Urinary bladder (tissue), 4 donors: ENCODE measurements around the gene LIN52. TPM values are rescaled to one million over a fixed set of nuclear protein-coding genes. Genes with fewer than 3 reads are reported as not detected.

Experiments
- DNase-seq: peaks from one replicate; pipeline ENCODE4 v3.0.0-alpha.2; 2015; ENCODE audit errors: extremely low spot score
- H3K27ac ChIP-seq: one replicate; pipeline ENCODE4 v1.5.1; 2013; ENCODE audit warnings: low read depth, mild to moderate bottlenecking, moderate library complexity
- H3K36me3 ChIP-seq: one replicate; pipeline ENCODE4 v1.6.1; 2013; ENCODE audit warnings: mild to moderate bottlenecking, moderate library complexity; ENCODE audit not compliant: insufficient read depth
- H3K4me1 ChIP-seq: one replicate; pipeline ENCODE4 v1.6.1; 2013; ENCODE audit warnings: mild to moderate bottlenecking, moderate library complexity; ENCODE audit not compliant: insufficient read depth
- H3K4me3 ChIP-seq: one replicate; pipeline ENCODE4 v1.5.1; 2013; ENCODE audit warnings: low read depth, low read length
- WGBS: extraction: QIAGEN DNeasy Blood & Tissue Kit; methylation state at CpG from one replicate; pipeline ENCODE4 v1.1.7; 2013; 5-methylcytosine and 5-hydroxymethylcytosine counted together
- polyA plus RNA-seq: library from polyadenylated mRNA; stranded (reverse); fragments of 200-250 nt; gene quantifications from one replicate; pipeline ENCODE4 v1.2.3, GENCODE V29; 2013
- total RNA-seq: library from RNA; depleted of rRNA; stranded (reverse); fragments of >200 nt; gene quantifications from one replicate; pipeline ENCODE4 v1.2.3, GENCODE V29; 2014
- donor health status: healthy with polysubstance abuse.
- donor health status: healthy.

Gene LIN52
- total and polyA plus RNA-seq, 2 donors: 11.8 to 17.5 TPM

GRCh38 chr14:74133833-74134481, 49.2 kb downstream of the LIN52 start:
- DNase-seq: no peak
- H3K27ac ChIP-seq: no peak overlapping the region
- 56% methylated on average over 3 of the region's 3 CpGs for whole genome bisulfite sequencing
- no peak overlapping the region for H3K4me3 ChIP-seq
- no peaks in the 10 kb centered on the region for H3K4me1 ChIP-seq
- H3K36me3 ChIP-seq: no peaks in the 10 kb centered on the region

- no peak overlapping the region for H3K27ac ChIP-seq
- DNase-seq: no peak
- H3K4me3 ChIP-seq: no peak overlapping the region
These were observed 49.7 kb downstream of the LIN52 start for GRCh38 chr14:74134484-74134883.

GRCh38 chr14:74135426-74135825, 50.7 kb downstream of the LIN52 start:
- Histone ChIP-seq H3K27ac (no peak overlapping the region), H3K4me3 (no peak overlapping the region), H3K4me1 (no peaks in the 10 kb centered on the region), H3K36me3 (no peaks in the 10 kb centered on the region)
- 93% methylated on average over 1 of the region's 1 CpG for WGBS
- no peak for DNase-seq

More at GRCh38 chr14:74134484-74134883, 49.7 kb downstream of the LIN52 start:
- no peaks in the 10 kb centered on the region for H3K4me1 ChIP-seq
- no peaks in the 10 kb centered on the region for H3K36me3 ChIP-seq

DNA sequence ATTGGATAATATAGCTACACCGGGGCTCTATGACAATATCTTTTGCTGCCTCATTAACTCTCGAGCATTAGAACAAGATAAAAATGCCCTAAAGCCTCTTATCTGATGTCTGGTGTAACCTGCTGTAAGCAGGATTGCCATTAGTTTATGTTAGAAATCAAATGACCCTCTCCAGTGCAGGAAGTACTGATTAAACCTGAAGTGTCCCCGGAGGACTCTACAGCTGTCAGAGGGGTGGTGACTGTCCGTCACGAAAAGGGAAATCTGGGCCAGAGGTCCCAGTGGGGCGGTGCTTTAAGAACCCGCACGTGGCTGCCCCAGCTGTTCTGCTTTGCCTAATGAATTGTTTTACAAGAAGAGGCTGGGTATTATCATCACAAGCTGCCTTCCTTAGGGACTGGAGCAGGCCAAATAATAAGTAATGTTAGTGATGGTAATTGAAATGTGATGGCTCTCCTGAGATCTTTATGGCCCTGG, 55.7 kb downstream of the LIN52 start:
- 26% methylated on average over 8 of the region's 8 CpGs for WGBS
- Histone ChIP-seq H3K36me3 (peaks cover 2% of the 10 kb centered on the region), H3K4me1 (no peaks in the 10 kb centered on the region), H3K4me3 (no peak overlapping the region), H3K27ac (no peak overlapping the region)
- DNase-seq: no peak

GRCh38 chr14:74141703-74142102, 56.9 kb downstream of the LIN52 start:
- Histone ChIP-seq H3K4me1 (no peaks in the 10 kb centered on the region), H3K4me3 (no peak overlapping the region), H3K36me3 (peaks cover 2% of the 10 kb centered on the region), H3K27ac (no peak overlapping the region)
- WGBS: 74% methylated on average over 3 of the region's 3 CpGs
- DNase-seq: no peak

DNA sequence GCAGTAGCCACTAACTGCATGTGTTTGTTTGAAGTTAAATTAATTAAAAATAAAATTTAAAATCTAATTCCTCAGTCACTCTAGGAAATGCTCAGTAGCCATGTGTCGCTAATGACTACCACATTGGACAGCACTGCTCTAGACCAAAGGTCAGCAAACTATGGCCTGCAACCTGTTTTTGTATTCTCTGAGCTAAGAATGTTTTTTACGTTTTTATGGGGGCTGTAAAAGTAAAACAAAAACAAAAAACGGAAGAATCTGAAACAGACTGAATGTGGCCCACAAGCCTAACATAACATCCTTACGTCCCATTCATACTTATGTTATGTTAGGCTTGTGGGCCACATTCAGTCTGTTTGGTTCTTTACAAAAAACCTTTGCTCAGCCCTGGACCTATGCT, 57.8 kb downstream of the LIN52 start:
- Histone ChIP-seq H3K4me3 (no peak overlapping the region), H3K36me3 (peaks cover 2% of the 10 kb centered on the region), H3K4me1 (no peaks in the 10 kb centered on the region), H3K27ac (no peak overlapping the region)
- no peak for DNase-seq
- 68% methylated on average over 4 of the region's 4 CpGs for WGBS

DNA sequence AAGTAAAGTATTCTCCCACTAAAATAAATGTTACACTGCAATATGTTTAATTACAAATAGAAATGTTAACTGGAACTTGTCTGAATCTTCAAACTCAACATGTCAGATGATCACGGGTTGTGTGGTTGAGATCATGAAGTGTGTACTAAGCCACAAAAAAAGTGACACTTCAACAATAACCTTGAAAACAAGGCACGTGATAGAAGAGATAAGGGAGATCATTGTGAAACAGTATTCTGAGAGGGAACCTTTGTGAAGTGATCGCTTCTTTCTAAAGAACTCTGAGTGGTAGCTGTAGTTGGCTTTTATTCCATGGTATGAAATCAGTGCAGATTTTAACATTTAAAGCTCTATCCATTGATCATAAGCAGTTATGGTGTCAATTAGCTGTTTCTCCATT, 60.0 kb downstream of the LIN52 start:
- no peaks in the 10 kb centered on the region for H3K4me1 ChIP-seq
- WGBS: 76% methylated on average over 3 of the region's 3 CpGs
- DNase-seq: no peak

DNA sequence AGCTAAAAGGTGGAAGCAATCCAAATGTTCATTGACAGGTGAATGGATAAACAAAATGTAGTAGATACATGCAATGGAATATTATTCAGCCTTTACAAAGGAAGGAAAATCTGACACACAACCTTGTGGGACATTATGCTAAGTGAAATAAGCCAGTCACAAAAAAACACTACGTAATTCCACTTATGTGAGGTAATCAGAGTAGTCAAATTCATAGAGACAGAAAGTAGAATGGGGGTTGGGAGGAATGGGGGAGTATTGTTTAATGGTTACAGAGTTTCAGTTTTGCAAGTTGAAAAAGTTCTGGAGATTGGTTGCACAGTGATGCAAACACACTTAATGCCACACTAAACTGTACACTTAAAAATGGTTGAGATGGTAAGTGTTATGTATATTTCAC, 62.8 kb downstream of the LIN52 start:
- DNase-seq: no peak
- no peaks in the 10 kb centered on the region for H3K4me1 ChIP-seq
- WGBS: 96% methylated on average over 1 of the region's 1 CpG
- H3K27ac ChIP-seq: no peak overlapping the region
- no peak overlapping the region for H3K4me3 ChIP-seq
- H3K36me3 ChIP-seq: peaks cover 2% of the 10 kb centered on the region

More for the DNA sequence above, 60.0 kb downstream of the LIN52 start:
- no peak overlapping the region for H3K27ac ChIP-seq
- no peak overlapping the region for H3K4me3 ChIP-seq
- peaks cover 2% of the 10 kb centered on the region for H3K36me3 ChIP-seq

GRCh38 chr14:74148705-74149104, 63.9 kb downstream of the LIN52 start:
- H3K27ac ChIP-seq: no peak overlapping the region
- no peak overlapping the region for H3K4me3 ChIP-seq
- WGBS: 84% methylated on average over 2 of the region's 2 CpGs
- H3K36me3 ChIP-seq: peaks cover 2% of the 10 kb centered on the region
- no peak for DNase-seq
- H3K4me1 ChIP-seq: no peaks in the 10 kb centered on the region

GRCh38 chr14:74155287-74155686, 70.5 kb downstream of the LIN52 start:
- no peak for DNase-seq
- H3K4me3 ChIP-seq: no peak overlapping the region
- no peaks in the 10 kb centered on the region for H3K36me3 ChIP-seq
- 71% methylated on average over 6 of the region's 6 CpGs for WGBS
- no peak overlapping the region for H3K27ac ChIP-seq
- no peaks in the 10 kb centered on the region for H3K4me1 ChIP-seq

DNA sequence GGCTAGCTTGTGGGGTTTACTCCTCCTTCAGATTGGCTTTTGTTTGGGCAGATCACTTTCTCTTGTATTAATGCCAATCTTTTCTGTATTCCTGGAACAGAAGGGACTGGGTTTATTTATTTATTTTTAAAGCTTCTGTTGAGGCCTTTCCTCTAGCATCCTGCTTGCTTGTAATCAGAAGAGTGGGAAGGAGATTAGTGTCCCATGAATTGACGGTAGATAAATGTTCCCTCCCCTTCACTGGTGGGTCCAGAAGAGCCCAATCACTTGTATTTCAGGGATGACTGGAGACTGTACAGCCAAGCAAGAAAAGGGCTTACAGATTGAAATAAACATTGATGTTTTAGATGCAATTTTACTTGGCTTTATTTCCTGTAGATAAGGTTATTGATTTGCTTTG, 71.0 kb downstream of the LIN52 start:
- H3K36me3 ChIP-seq: no peaks in the 10 kb centered on the region
- no peak overlapping the region for H3K27ac ChIP-seq
- WGBS: 62% methylated on average over 1 of the region's 1 CpG
- no peak for DNase-seq
- H3K4me1 ChIP-seq: no peaks in the 10 kb centered on the region
- no peak overlapping the region for H3K4me3 ChIP-seq

GRCh38 chr14:74160763-74161162, 76.0 kb downstream of the LIN52 start:
- Histone ChIP-seq H3K36me3 (no peaks in the 10 kb centered on the region), H3K4me1 (no peaks in the 10 kb centered on the region), H3K4me3 (no peak overlapping the region), H3K27ac (no peak overlapping the region)
- no peak for DNase-seq
- WGBS: 69% methylated on average over 2 of the region's 2 CpGs

DNA sequence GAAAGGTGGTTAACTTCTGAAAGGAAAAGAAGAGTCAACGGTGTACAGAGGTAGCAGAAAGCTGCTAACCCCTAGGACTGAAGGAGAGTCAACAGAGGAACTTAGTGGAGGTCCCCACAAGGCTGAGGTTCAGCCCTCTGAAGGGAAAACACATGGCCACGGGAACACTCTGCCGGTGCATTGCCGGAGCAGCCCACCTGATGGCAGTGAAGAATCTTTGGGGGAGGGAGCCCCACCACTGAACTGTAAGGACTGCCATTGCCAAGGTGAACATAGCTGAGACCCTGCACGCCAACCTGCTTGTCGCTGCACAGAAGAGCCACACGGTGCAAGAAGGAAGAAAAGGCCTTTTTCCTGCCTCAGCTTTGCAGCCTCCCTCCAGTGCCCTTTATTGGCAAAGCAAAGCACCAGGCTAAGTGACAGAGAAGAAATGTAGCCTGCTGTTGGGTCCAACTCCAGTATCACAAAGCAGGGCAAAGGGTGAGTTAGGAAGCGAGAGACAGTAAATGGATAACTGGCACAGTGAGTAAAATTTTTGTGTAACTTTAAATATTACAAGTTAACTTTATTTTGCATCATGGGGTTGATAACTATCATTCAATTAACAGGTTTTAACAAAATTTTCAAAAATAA, 76.9 kb downstream of the LIN52 start:
- Histone ChIP-seq H3K4me3 (no peak overlapping the region), H3K4me1 (no peaks in the 10 kb centered on the region), H3K27ac (no peak overlapping the region), H3K36me3 (no peaks in the 10 kb centered on the region)
- DNase-seq: no peak
- 84% methylated on average over 8 of the region's 8 CpGs for WGBS

DNA sequence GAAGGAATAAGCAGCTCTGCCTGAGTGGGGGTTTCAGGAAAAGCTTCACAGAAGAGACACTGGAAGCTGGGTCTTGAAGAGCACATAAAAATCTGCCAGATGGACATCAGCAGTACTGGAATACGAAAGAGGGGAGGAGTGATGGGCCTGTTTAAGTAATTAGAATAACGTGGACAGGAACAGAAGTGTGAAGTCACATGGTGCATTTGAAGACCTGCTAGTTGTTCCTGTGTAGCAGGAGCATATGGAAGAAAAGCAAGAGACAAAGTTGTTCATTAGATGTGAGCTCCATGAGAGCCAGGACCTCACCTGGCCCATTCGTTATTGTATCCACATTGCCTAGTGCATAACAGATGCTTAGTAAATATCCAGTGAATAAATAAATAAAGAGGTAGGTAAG, 85.2 kb downstream of the LIN52 start:
- no peaks in the 10 kb centered on the region for H3K4me1 ChIP-seq
- H3K27ac ChIP-seq: no peak overlapping the region
- H3K4me3 ChIP-seq: no peak overlapping the region
- WGBS: 82% methylated on average over 3 of the region's 3 CpGs
- H3K36me3 ChIP-seq: no peaks in the 10 kb centered on the region
- no peak for DNase-seq
